Activated CD4-positive, alpha-beta memory T cell treated with anti-CD3 and anti-CD28 coated beads, Interleukin-2, amount 10 ng/mL, durations not matched to agents 7 days and 5 days (primary cell): ENCODE measurements around the gene WFIKKN1. TPM values are rescaled to one million over a fixed set of nuclear protein-coding genes. Genes with fewer than 3 reads are reported as not detected.

Experiments used
- CTCF ChIA-PET: fragments of 350-600 bp; sonication (Branson Sonifier 250); formaldehyde crosslinking; loops from one replicate; lab custom pipeline; 2021; ENCODE audit warnings: antibody characterized with exemption, inconsistent platforms; lab: Charles Lee
- POLR2A ChIA-PET: fragments of 350-600 bp; sonication (Branson Sonifier 250); formaldehyde crosslinking; loops from one replicate; lab custom pipeline; 2021; ENCODE audit warnings: antibody characterized with exemption; lab: Charles Lee
- DNase-seq: peaks from one replicate; pipeline ENCODE4 v3.0.0-alpha.2; 2020
- H3K27ac Mint-ChIP-seq: one replicate; pipeline ENCODE4 v1.8.0; 2021; ENCODE audit warnings: mild to moderate bottlenecking, mixed read lengths
- H3K27me3 Mint-ChIP-seq: one replicate; pipeline ENCODE4 v1.8.0; 2021; ENCODE audit warnings: mixed read lengths
- H3K36me3 Mint-ChIP-seq: one replicate; pipeline ENCODE4 v1.8.0; 2021; ENCODE audit warnings: low read depth, mixed read lengths
- H3K4me1 Mint-ChIP-seq: one replicate; pipeline ENCODE4 v1.8.0; 2021; ENCODE audit warnings: mixed read lengths
- H3K4me3 Mint-ChIP-seq: one replicate; pipeline ENCODE4 v1.8.0; 2021; ENCODE audit warnings: mild to moderate bottlenecking, mixed read lengths
- H3K9me3 Mint-ChIP-seq: one replicate; pipeline ENCODE4 v1.8.0; 2021; ENCODE audit warnings: mixed read lengths
- total RNA-seq, 2 experiments: library from RNA; stranded (reverse); gene quantifications; one replicate each; pipeline ENCODE4 v1.2.3, GENCODE V29; 2021

WFIKKN1 gene
- total RNA-seq, 2 experiments from 2014 or later = 0.10 to 0.13 TPM

DNA sequence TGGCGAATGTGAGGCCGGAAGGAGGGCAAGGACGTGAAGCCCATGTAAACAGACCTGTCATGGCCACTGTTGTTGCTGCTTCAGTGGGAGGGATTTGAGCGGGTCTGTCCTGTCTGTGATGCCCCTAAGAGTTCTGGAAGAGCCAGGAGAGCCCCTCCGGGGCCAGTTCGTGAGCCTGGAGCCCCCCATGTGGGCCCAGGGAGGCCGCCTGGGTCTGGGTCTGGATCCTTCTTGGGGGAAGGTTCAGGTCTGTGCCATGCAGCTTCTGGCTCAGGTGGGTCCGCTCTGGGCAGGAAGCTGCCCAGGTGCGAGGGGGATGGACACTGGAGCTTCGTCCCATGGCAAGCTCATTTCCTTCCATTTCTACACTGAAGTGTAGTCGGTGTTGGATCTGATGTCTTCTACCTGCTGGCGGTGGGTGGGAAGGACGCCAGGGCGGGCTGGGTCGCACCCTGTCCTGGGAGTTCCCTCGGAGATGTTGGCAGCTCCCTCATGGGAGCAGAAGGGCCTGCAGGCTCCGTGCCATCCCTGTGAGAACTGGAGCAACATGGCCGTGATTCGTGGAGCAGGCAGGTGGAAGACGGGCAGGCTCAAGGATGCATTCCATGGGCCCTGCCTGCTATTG, 11.2 kb upstream of the WFIKKN1 start:
- Mint-ChIP-seq H3K36me3 (no peaks in the 10 kb centered on the region), H3K27ac (no peak overlapping the region), H3K9me3 (no peaks in the 10 kb centered on the region), H3K4me1 (no peaks in the 10 kb centered on the region), H3K27me3 (no peaks in the 10 kb centered on the region), H3K4me3 (no peak overlapping the region)
- ChIA-PET CTCF (interaction anchor here (1.0 kb wide), 1 partner anchor 21 kb away, joined by 3 read pairs; no protein-coding TSS in a partner anchor), POLR2A (no interaction called here)
- no peak for DNase-seq

DNA sequence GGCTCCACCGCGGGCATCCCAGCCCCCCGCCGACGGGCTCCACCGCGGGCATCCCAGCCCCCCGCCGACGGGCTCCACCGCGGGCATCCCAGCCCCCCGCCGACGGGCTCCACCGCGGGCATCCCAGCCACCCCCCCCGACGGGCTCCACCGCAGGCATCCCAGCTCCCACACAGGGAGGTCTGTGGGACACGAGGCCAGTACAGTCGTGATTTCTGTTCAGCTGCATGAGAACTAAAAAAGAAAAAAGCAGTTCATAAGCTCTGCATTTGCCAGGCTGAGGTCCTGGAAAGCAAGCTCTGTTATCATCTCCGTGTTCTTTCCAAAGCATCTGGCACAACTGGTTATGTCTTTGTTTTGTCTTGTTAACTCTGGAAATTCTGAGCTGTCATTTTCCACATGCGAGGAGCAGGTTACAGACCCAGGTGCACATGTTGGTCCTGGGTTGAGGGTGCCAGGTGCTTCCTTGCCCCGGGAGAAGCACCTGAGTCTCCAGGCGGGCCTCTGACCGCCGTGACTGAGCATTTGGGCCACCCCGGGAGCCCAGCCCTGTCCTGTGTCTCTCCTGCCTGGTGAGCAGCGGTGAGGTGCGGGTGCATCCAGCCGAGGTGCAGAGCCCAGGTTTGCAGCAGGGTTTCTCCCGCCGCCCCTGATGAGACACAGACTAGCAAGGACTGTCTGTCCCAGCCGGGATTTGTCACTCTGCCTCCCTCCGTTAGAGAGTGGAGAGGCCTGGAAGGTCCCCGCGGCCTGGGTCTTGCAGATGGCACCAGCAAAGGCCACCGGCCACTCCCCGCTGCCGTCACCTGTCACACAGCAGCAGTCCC, 9.9 kb upstream of the WFIKKN1 start:
- H3K4me1 Mint-ChIP-seq = no peaks in the 10 kb centered on the region
- POLR2A ChIA-PET = no interaction called here
- no peak for DNase-seq
- no peaks in the 10 kb centered on the region for H3K27me3 Mint-ChIP-seq
- H3K36me3 Mint-ChIP-seq = no peaks in the 10 kb centered on the region
- H3K27ac Mint-ChIP-seq = no peak overlapping the region
- no peaks in the 10 kb centered on the region for H3K9me3 Mint-ChIP-seq
- CTCF ChIA-PET = no interaction called here
- H3K4me3 Mint-ChIP-seq = no peak overlapping the region

DNA sequence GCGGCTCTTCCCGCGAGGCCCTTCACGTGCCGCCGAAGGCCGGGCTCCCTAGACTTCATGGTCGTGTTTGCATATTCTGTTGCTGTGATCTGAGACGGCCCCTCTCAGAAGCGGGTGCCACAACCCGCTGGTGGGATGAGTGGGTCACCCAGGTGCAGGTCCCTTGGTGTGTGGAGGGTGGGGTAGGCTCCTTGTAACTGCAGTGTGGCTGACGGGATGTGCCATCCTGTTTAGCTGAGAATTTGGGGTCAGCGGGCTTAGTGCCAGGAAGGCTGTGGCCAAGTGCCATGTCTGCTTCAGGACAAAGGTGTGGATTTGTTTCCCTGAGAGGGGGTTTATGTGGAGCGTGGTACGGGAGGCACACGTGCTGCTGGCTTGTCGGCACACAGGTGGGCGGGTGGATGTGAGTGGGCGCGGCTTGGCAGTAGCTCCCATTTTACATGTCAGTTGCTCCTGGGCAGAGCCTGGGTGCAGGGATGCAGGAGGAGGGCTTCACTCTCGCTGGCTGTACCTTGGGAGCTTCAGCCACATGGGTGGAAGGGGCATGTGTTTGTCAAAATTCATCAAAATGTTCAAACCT, 9.2 kb upstream of the WFIKKN1 start:
- ChIA-PET CTCF (no interaction called here), POLR2A (no interaction called here)
- Mint-ChIP-seq H3K27ac (no peak overlapping the region), H3K4me1 (no peaks in the 10 kb centered on the region), H3K36me3 (no peaks in the 10 kb centered on the region), H3K9me3 (no peaks in the 10 kb centered on the region), H3K4me3 (no peak overlapping the region), H3K27me3 (no peaks in the 10 kb centered on the region)
- no peak for DNase-seq

GRCh38 chr16:622920-623280, 7.9 kb upstream of the WFIKKN1 start:
- Mint-ChIP-seq H3K27me3 (no peaks in the 10 kb centered on the region), H3K4me3 (no peak overlapping the region), H3K36me3 (no peaks in the 10 kb centered on the region), H3K27ac (no peak overlapping the region), H3K9me3 (no peaks in the 10 kb centered on the region), H3K4me1 (no peaks in the 10 kb centered on the region)
- DNase-seq = no peak
- POLR2A ChIA-PET = no interaction called here
- CTCF ChIA-PET = no interaction called here

DNA sequence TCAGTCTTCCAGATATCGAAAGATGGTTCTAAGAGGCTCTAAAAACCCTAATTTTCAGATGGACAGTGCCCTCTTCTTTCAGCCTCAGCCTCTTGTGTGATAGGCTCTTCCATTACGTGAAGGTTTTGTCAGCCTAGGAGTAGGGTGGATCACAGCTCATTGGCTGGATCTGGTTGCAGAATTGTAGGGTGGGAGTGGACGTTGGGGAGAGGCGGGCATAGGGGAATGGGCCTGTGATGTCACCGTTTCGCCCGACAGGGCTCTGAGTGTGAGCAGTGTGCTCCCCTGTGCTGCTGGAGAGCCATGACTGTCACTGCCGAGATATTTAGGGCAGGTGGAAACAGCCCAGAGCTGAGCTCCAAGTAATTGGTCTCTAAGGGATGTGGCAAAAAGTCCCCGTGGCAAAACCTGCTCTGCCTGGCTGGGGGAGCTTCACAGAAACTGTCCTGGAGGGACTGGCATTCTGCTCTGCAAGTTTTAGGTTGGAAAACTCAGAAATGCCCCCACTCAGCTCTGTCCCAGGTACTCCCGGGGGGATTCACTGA, 6.2 kb upstream of the WFIKKN1 start:
- H3K4me3 Mint-ChIP-seq = no peak overlapping the region
- ChIA-PET POLR2A (no interaction called here), CTCF (no interaction called here)
- no peak overlapping the region for H3K27ac Mint-ChIP-seq
- H3K9me3 Mint-ChIP-seq = no peaks in the 10 kb centered on the region
- no peak for DNase-seq
- no peaks in the 10 kb centered on the region for H3K4me1 Mint-ChIP-seq
- H3K27me3 Mint-ChIP-seq = no peaks in the 10 kb centered on the region
- H3K36me3 Mint-ChIP-seq = no peaks in the 10 kb centered on the region

DNA sequence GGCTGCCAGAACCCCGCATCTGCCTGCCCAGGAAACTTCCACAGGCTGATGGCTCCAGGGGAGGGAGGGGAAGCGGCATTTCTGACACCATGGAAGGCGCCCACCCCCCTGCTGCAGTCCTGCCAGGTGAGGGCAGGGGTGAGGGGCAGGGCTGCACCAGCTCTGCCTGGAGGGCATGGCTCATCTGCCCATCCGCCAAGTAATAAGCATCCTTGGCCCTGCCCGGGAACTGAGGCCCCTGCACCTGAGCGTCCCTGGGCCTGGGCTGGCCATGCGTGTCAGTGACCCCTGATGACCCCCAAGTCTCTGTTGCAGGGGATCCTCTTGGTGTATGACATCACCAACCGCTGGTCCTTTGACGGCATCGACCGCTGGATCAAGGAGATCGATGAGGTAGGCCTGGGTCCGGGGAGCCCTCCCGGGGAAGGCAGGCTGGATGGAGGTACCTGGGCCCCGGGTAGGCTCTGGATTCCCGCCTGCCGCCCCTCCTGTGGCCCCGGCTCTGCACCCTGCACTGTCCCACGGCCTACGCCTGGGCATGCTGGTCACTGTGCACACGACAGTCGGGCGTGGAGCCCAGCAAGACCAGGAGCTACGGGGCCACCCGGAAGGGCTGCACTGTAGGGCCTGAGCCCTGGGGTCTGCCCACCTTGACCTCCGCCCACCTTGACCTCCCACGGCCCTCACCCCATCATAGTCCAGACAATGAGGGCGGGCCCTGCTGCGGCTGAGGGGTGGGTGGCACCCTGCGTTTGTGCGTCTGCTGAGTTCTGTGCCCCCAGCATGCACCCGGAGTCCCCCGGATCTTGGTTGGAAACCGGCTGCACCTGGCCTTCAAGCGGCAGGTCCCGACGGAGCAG, 5.4 kb upstream of the WFIKKN1 start:
- no peak overlapping the region for H3K27ac Mint-ChIP-seq
- no peaks in the 10 kb centered on the region for H3K9me3 Mint-ChIP-seq
- ChIA-PET CTCF (no interaction called here), POLR2A (no interaction called here)
- H3K4me1 Mint-ChIP-seq = no peaks in the 10 kb centered on the region
- H3K36me3 Mint-ChIP-seq = no peaks in the 10 kb centered on the region
- no peaks in the 10 kb centered on the region for H3K27me3 Mint-ChIP-seq
- no peak overlapping the region for H3K4me3 Mint-ChIP-seq
- DNase-seq = no peak

GRCh38 chr16:625977-626765, 4.6 kb upstream of the WFIKKN1 start:
- Mint-ChIP-seq H3K36me3 (no peaks in the 10 kb centered on the region), H3K4me3 (no peak overlapping the region), H3K27me3 (no peaks in the 10 kb centered on the region), H3K4me1 (no peaks in the 10 kb centered on the region), H3K9me3 (no peaks in the 10 kb centered on the region), H3K27ac (no peak overlapping the region)
- ChIA-PET POLR2A (no interaction called here), CTCF (no interaction called here)
- no peak for DNase-seq

- no peaks in the 10 kb centered on the region for H3K4me1 Mint-ChIP-seq
- CTCF ChIA-PET = no interaction called here
- H3K36me3 Mint-ChIP-seq = no peaks in the 10 kb centered on the region
- H3K27me3 Mint-ChIP-seq = no peaks in the 10 kb centered on the region
- no peak for DNase-seq
- no peak overlapping the region for H3K4me3 Mint-ChIP-seq
- POLR2A ChIA-PET = no interaction called here
- no peaks in the 10 kb centered on the region for H3K9me3 Mint-ChIP-seq
- H3K27ac Mint-ChIP-seq = no peak overlapping the region
These were observed 3.9 kb upstream of the WFIKKN1 start for GRCh38 chr16:626787-627453.

GRCh38 chr16:627454-628239, 3.1 kb upstream of the WFIKKN1 start:
- POLR2A ChIA-PET = no interaction called here
- Mint-ChIP-seq H3K4me1 (no peaks in the 10 kb centered on the region), H3K4me3 (no peak overlapping the region), H3K36me3 (no peaks in the 10 kb centered on the region), H3K9me3 (no peaks in the 10 kb centered on the region), H3K27me3 (no peaks in the 10 kb centered on the region), H3K27ac (no peak overlapping the region)
- no peak for DNase-seq
- CTCF ChIA-PET = no interaction called here

- H3K4me3 Mint-ChIP-seq = no peak overlapping the region
- DNase-seq = no peak
- CTCF ChIA-PET = no interaction called here
- no peaks in the 10 kb centered on the region for H3K9me3 Mint-ChIP-seq
- H3K4me1 Mint-ChIP-seq = no peaks in the 10 kb centered on the region
- POLR2A ChIA-PET = no interaction called here
- H3K27ac Mint-ChIP-seq = no peak overlapping the region
- no peaks in the 10 kb centered on the region for H3K27me3 Mint-ChIP-seq
- H3K36me3 Mint-ChIP-seq = no peaks in the 10 kb centered on the region
These were observed 2.3 kb upstream of the WFIKKN1 start for GRCh38 chr16:628321-629061.

DNA sequence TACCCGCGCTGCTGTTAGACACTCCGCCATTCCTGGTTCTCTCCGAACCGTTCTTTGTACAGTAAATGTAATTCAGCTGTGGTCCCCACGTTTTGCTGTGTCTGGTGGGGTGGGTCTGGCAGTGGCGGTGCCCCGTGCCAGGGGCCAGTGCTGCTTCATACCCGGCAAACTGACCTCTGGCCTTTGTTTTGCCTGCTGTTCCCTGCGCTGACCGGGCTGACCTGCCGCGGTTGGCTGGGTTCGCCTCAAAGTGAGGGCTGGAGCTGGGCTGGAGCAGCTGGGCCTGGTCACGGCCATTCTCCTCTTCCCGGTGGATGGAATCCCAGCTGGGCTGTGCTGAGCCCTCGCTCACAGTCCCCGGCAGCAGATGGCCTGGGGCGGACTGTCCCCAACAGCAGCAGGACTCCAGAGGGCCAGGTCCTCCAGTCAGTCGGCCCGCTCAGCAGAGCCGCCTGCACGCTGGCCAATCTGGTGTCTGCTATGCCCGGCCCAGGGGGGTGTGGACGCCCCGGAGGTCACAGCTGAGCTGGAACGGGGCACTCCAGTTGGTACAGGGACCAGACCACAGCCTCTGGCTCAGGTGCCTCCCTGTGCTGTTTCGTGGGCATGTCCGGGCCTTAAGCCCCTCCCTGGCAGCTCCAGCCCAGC, 1.5 kb upstream of the WFIKKN1 start:
- DNase-seq = no peak
- H3K27ac Mint-ChIP-seq = no peak overlapping the region
- H3K4me3 Mint-ChIP-seq = no peak overlapping the region
- CTCF ChIA-PET = no interaction called here
- peaks cover 1% of the 10 kb centered on the region for H3K36me3 Mint-ChIP-seq
- POLR2A ChIA-PET = no interaction called here
- peaks cover under 1% of the 10 kb centered on the region for H3K4me1 Mint-ChIP-seq
- no peaks in the 10 kb centered on the region for H3K27me3 Mint-ChIP-seq
- H3K9me3 Mint-ChIP-seq = no peaks in the 10 kb centered on the region
